Mesenchymal stem cell (in vitro differentiated cells and primary cell): ENCODE results near the gene KLKB1.

Experiments used
- DNase-seq: peaks from one replicate; pipeline ENCODE4 v3.0.0-alpha.2; 2013
- H2AFZ ChIP-seq: one replicate; pipeline ENCODE4 v1.6.1; 2013; ENCODE audit warnings: low read depth, mild to moderate bottlenecking, control low read depth, inconsistent platforms, low read length, moderate library complexity
- H2AK5ac ChIP-seq: 2 replicates; pipeline ENCODE4 v1.6.1; 2013; ENCODE audit warnings: low read length, moderate library complexity, mild to moderate bottlenecking, inconsistent platforms; ENCODE audit not compliant: severe bottlenecking
- H2BK120ac ChIP-seq: one replicate; pipeline ENCODE4 v1.6.1; 2013; ENCODE audit warnings: low read depth, mild to moderate bottlenecking, inconsistent platforms, low read length, moderate library complexity
- H2BK12ac ChIP-seq, 2 experiments: one replicate each; pipeline ENCODE4 v1.6.1; 2013; ENCODE audit warnings: inconsistent platforms in 2 of 2, low read length in 2 of 2, mild to moderate bottlenecking in 2 of 2, moderate library complexity in 2 of 2, control low read depth in 1 of 2
- H2BK15ac ChIP-seq: one replicate; pipeline ENCODE4 v1.6.1; 2013; ENCODE audit warnings: mild to moderate bottlenecking, low read depth, inconsistent platforms; ENCODE audit not compliant: poor library complexity, severe bottlenecking
- H2BK5ac ChIP-seq: 2 replicates; pipeline ENCODE4 v1.6.1; 2013; ENCODE audit warnings: low read depth, mild to moderate bottlenecking, low read length, control low read depth, inconsistent platforms; ENCODE audit not compliant: poor library complexity, severe bottlenecking
- H3K14ac ChIP-seq, 2 experiments: one replicate each; pipeline ENCODE4 v1.6.1; 2013; ENCODE audit warnings: inconsistent platforms in 2 of 2, low read length in 2 of 2, control low read depth in 1 of 2, mild to moderate bottlenecking in 1 of 2, moderate library complexity in 1 of 2
- H3K18ac ChIP-seq, 2 experiments: one replicate each; pipeline ENCODE4 v1.6.1; 2013; ENCODE audit warnings: inconsistent platforms in 2 of 2, low read length in 2 of 2, control low read depth in 1 of 2, low read depth in 1 of 2, mild to moderate bottlenecking in 1 of 2
- H3K23ac ChIP-seq, 2 experiments: one replicate each; pipeline ENCODE4 v1.6.1; 2013; ENCODE audit warnings: inconsistent platforms in 2 of 2, low read length in 2 of 2, mild to moderate bottlenecking in 2 of 2, moderate library complexity in 2 of 2, control low read depth in 1 of 2
- H3K27ac ChIP-seq: 2 replicates; pipeline ENCODE4 v1.5.1; 2013; ENCODE audit warnings: mild to moderate bottlenecking, moderate library complexity, low read length, control low read depth, inconsistent platforms; ENCODE audit not compliant: poor library complexity, severe bottlenecking
- H3K27me3 ChIP-seq, 2 experiments: 2 replicates each; pipeline versions ENCODE4 v1.6.1 to v1.7.0; 2013; ENCODE audit warnings: low read length in 2 of 2, mild to moderate bottlenecking in 2 of 2, moderate library complexity in 2 of 2, control low read depth in 1 of 2, inconsistent platforms in 1 of 2; ENCODE audit not compliant: control insufficient read depth in 1 of 2, insufficient read depth in 1 of 2
- H3K36me3 ChIP-seq, 2 experiments: 2 replicates each; pipeline versions ENCODE4 v1.6.1 to v1.7.0; 2013; ENCODE audit warnings: low read length in 2 of 2, control low read depth in 1 of 2, inconsistent platforms in 1 of 2, low read depth in 1 of 2, mild to moderate bottlenecking in 1 of 2; ENCODE audit not compliant: insufficient read depth in 2 of 2, control insufficient read depth in 1 of 2
- H3K4ac ChIP-seq, 2 experiments: one replicate each; pipeline ENCODE4 v1.6.1; 2013; ENCODE audit warnings: inconsistent platforms in 2 of 2, low read length in 2 of 2, mild to moderate bottlenecking in 2 of 2, moderate library complexity in 2 of 2, control low read depth in 1 of 2, low read depth in 1 of 2
- H3K4me1 ChIP-seq: 2 replicates; pipeline ENCODE4 v1.6.1; 2013; ENCODE audit warnings: low read depth, low read length, control low read depth; ENCODE audit not compliant: control insufficient read depth, insufficient read depth
- H3K4me2 ChIP-seq: 2 replicates; pipeline ENCODE4 v1.6.1; 2013; ENCODE audit warnings: low read length, mild to moderate bottlenecking, inconsistent platforms; ENCODE audit not compliant: poor library complexity, severe bottlenecking
- H3K4me3 ChIP-seq, 2 experiments: 2 replicates each; pipeline versions ENCODE4 v1.5.1 to v1.7.0; 2013; ENCODE audit warnings: low read length in 2 of 2, mild to moderate bottlenecking in 2 of 2, control low read depth in 1 of 2, low read depth in 1 of 2; ENCODE audit not compliant: insufficient read depth in 1 of 2
- H3K79me1 ChIP-seq: replicated peaks from 2 replicates; pipeline ENCODE4 v1.6.1; 2013; ENCODE audit warnings: mild to moderate bottlenecking, control low read depth, low read length, inconsistent platforms; ENCODE audit not compliant: poor library complexity, severe bottlenecking
- H3K9ac ChIP-seq: 2 replicates; pipeline ENCODE4 v1.7.0; 2013; ENCODE audit warnings: mild to moderate bottlenecking, low read length, moderate library complexity
- H3K9me3 ChIP-seq: 2 replicates; pipeline ENCODE4 v1.7.0; 2013; ENCODE audit warnings: mild to moderate bottlenecking, low read length; ENCODE audit not compliant: control insufficient read depth
- H4K8ac ChIP-seq: one replicate; pipeline ENCODE4 v1.6.1; 2013; ENCODE audit warnings: inconsistent platforms, mild to moderate bottlenecking, low read length, moderate library complexity
- H4K91ac ChIP-seq: one replicate; pipeline ENCODE4 v1.6.1; 2013; ENCODE audit warnings: mild to moderate bottlenecking, low read length, inconsistent platforms
- WGBS: methylation state at CpG from one replicate; pipeline ENCODE4 v1.1.7; 2013; ENCODE audit warnings: mixed read lengths; 5-methylcytosine and 5-hydroxymethylcytosine counted together

KLKB1 gene

DNA sequence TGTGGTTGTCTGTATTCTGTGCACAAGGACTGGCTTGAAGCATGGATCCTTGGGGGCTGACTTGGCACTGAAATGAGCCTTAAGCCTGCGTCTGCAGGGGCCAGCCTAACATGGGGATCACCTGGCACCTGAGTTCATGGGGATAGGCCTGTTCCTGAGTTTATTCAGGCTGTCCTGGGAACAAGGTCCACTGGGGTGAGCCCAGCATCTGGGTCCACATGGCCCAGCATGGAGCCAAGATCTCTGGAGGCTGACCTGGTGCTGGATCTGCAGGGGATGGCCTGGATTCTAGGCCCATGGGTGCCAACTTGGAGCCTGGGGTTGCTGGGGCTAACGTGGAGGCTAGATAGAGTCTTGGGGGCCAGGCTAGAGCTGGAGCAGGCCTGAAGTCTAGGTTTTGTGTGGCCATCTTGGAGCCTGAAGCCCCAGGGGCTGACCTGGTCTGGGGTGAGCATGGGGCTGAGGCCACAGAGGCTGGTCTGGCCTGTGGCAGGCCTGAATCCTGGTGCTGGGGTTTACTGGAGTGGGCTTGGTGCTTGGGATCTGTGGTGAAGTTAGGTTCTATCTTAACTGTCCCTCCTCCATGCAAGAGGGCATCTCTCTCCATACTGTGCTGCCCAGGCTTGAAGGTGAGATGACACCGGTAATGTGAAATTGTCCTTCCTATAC is 652 bp upstream of the KLKB1 start:
- Histone ChIP-seq H3K18ac (no peak overlapping the region), H3K4me2 (no peak overlapping the region), H3K9me3 (peaks cover 2% of the 10 kb centered on the region), H3K23ac (no peak overlapping the region), H3K27me3 (no peaks in the 10 kb centered on the region), H3K4me3 (no peak overlapping the region), H4K8ac (no peak overlapping the region), H3K9ac (no peak overlapping the region), H3K27ac (no peak overlapping the region), H2BK5ac (no peak overlapping the region), H4K91ac (no peak overlapping the region), H2AK5ac (peak overlapping the region; percentile 10), H3K4me1 (peaks cover 4% of the 10 kb centered on the region), H2AFZ (no peak overlapping the region), H3K36me3 (no peaks in the 10 kb centered on the region), H2BK120ac (no peak overlapping the region), H3K14ac (no peak overlapping the region), H3K4ac (no peak overlapping the region), H2BK15ac (no peak overlapping the region), H2BK12ac (no peak overlapping the region), H3K79me1 (no peaks in the 10 kb centered on the region)
- 74% methylated on average over 3 of the region's 3 CpGs for WGBS
- no peak for DNase-seq

- no peak overlapping the region for H3K18ac ChIP-seq
These were observed 622 bp downstream of the KLKB1 start for GRCh38 chr4:186227744-186228513.

GRCh38 chr4:186228514-186228894 is 1.2 kb downstream of the KLKB1 start:
- H3K79me1 ChIP-seq, result no peaks in the 10 kb centered on the region
- H3K9ac ChIP-seq, result peak overlapping the region; percentile 61
- peak overlapping the region; percentile 25 for H3K27ac ChIP-seq
- no peak overlapping the region for H2AFZ ChIP-seq
- no peaks in the 10 kb centered on the region for H3K9me3 ChIP-seq
- H2AK5ac ChIP-seq, result no peak overlapping the region
- H3K4ac ChIP-seq, result no peak overlapping the region
- H3K4me3 ChIP-seq, result peak overlapping the region in 1 of 2 experiments; percentile 68
- no peak overlapping the region for H4K8ac ChIP-seq
- no peaks in the 10 kb centered on the region for H3K36me3 ChIP-seq
- no peak overlapping the region for H2BK120ac ChIP-seq
- no peak overlapping the region for H4K91ac ChIP-seq
- H2BK12ac ChIP-seq, result no peak overlapping the region
- H3K18ac ChIP-seq, result no peak overlapping the region
- H2BK5ac ChIP-seq, result no peak overlapping the region
- H3K14ac ChIP-seq, result no peak overlapping the region
- no peak overlapping the region for H3K23ac ChIP-seq
- no peak overlapping the region for H2BK15ac ChIP-seq
- peak overlapping the region; percentile 6 for H3K4me2 ChIP-seq
- peaks cover 4% of the 10 kb centered on the region for H3K4me1 ChIP-seq
- H3K27me3 ChIP-seq, result no peaks in the 10 kb centered on the region
- whole genome bisulfite sequencing, result 100% methylated on average over 1 of the region's 2 CpGs
- no peak for DNase-seq

More at GRCh38 chr4:186227744-186228513, 622 bp downstream of the KLKB1 start:
- no peak for DNase-seq
- H3K79me1 ChIP-seq, result no peaks in the 10 kb centered on the region
- peak overlapping the region; percentile 25 for H3K27ac ChIP-seq
- H2AK5ac ChIP-seq, result no peak overlapping the region
- no peak overlapping the region for H4K8ac ChIP-seq
- peak overlapping the region; percentile 37 for H2BK5ac ChIP-seq
- H2BK120ac ChIP-seq, result no peak overlapping the region
- H2BK15ac ChIP-seq, result no peak overlapping the region
- 29% methylated on average over 2 of the region's 2 CpGs for WGBS
- H3K14ac ChIP-seq, result no peak overlapping the region
- no peaks in the 10 kb centered on the region for H3K27me3 ChIP-seq
- H2AFZ ChIP-seq, result no peak overlapping the region
- H3K4ac ChIP-seq, result no peak overlapping the region
- peak overlapping the region in 1 of 2 experiments; percentile 68 for H3K4me3 ChIP-seq
- H3K4me1 ChIP-seq, result peaks cover 4% of the 10 kb centered on the region
- no peak overlapping the region for H3K23ac ChIP-seq
- H3K9me3 ChIP-seq, result no peaks in the 10 kb centered on the region
- peak overlapping the region; percentile 61 for H3K9ac ChIP-seq
- H2BK12ac ChIP-seq, result no peak overlapping the region
- peak overlapping the region; percentile 6 for H3K4me2 ChIP-seq
- H4K91ac ChIP-seq, result no peak overlapping the region
- H3K36me3 ChIP-seq, result no peaks in the 10 kb centered on the region

GRCh38 chr4:186234367-186234766 is 7.1 kb downstream of the KLKB1 start:
- Histone ChIP-seq H3K18ac (no peak overlapping the region), H2BK15ac (no peak overlapping the region), H3K4me2 (no peak overlapping the region), H2BK12ac (no peak overlapping the region), H3K4me3 (no peak overlapping the region), H4K91ac (no peak overlapping the region), H3K36me3 (no peaks in the 10 kb centered on the region), H3K23ac (no peak overlapping the region), H3K79me1 (no peaks in the 10 kb centered on the region), H3K27me3 (no peaks in the 10 kb centered on the region), H3K4ac (no peak overlapping the region), H4K8ac (no peak overlapping the region), H2AK5ac (no peak overlapping the region), H3K4me1 (no peaks in the 10 kb centered on the region), H2BK120ac (no peak overlapping the region), H3K27ac (no peak overlapping the region), H3K14ac (no peak overlapping the region), H2BK5ac (no peak overlapping the region), H2AFZ (no peak overlapping the region), H3K9ac (no peak overlapping the region), H3K9me3 (no peaks in the 10 kb centered on the region)
- no peak for DNase-seq
- WGBS, result 47% methylated on average over 1 of the region's 2 CpGs
